Colonic mucosa (tissue), 4 donors: ENCODE data around the gene SMIM3. TPM values are rescaled to one million over a fixed set of nuclear protein-coding genes. Genes with fewer than 3 reads are reported as not detected.

ENCODE experiments used
- DNase-seq: peaks from one replicate; pipeline ENCODE4 v3.0.0-alpha.2; 2020
- H3K27ac ChIP-seq: fragments of 200-600 bp; one replicate; pipeline ENCODE4 v1.8.0; 2021
- H3K27me3 ChIP-seq: fragments of 200-600 bp; one replicate; pipeline ENCODE4 v1.8.0; 2021
- H3K36me3 ChIP-seq: fragments of 200-600 bp; one replicate; pipeline ENCODE4 v1.8.0; 2021
- H3K4me1 ChIP-seq: fragments of 200-600 bp; one replicate; pipeline ENCODE4 v1.8.0; 2021; ENCODE audit warnings: mild to moderate bottlenecking
- H3K4me3 ChIP-seq: fragments of 200-600 bp; one replicate; pipeline ENCODE4 v1.8.0; 2021
- H3K9ac ChIP-seq, 2 donors: one replicate each; pipeline ENCODE4 v1.7.0; 2013; ENCODE audit warnings: control low read depth in 2 of 2, low read depth in 2 of 2, low read length in 2 of 2
- H3K9me3 ChIP-seq: fragments of 200-600 bp; one replicate; pipeline ENCODE4 v1.8.0; 2021
- CTCF ChIP-seq: fragments of 200-600 bp; IDR thresholded peaks from one replicate; pipeline ENCODE4 v1.8.0; 2022; ENCODE audit warnings: antibody characterized with exemption, mild to moderate bottlenecking
- intact Hi-C: fragments of 100-400 bp; cut with DNase I; formaldehyde crosslinking; loops from one replicate; pipeline ENCODE4 v1.14.1; 2022
- total RNA-seq, 2 donors: library from RNA; stranded (reverse); fragmentation: NEBNext Ultra II Directional in 1 of 2; extraction: Animal tissue kit (Norgen Biotek cat#: 25700) in 1 of 2; gene quantifications; one replicate each; pipeline ENCODE4 v1.2.1, GENCODE V29; 2021
- donor health status: healthy.
- donor health status: DM: no; HTN: no; CAD: no.
- donor health status: DM: no; HTN: no; CAD: no.

SMIM3 gene
- total RNA-seq, 2 donors from 2014 or later = 10.1 to 12.6 TPM

- H3K27me3 ChIP-seq = no peaks in the 10 kb centered on the region
- no peak for DNase-seq
- H3K4me3 ChIP-seq = no peak overlapping the region
- H3K4me1 ChIP-seq = no peaks in the 10 kb centered on the region
- no peak overlapping the region for H3K9ac ChIP-seq
- no peak for TF ChIP-seq CTCF
- no peak overlapping the region for H3K27ac ChIP-seq
- intact Hi-C loops = no loop called here
- no peaks in the 10 kb centered on the region for H3K9me3 ChIP-seq
- H3K36me3 ChIP-seq = no peaks in the 10 kb centered on the region
Observed at GRCh38 chr5:150766251-150766650, 12.3 kb upstream of the SMIM3 start.

GRCh38 chr5:150771034-150771795, 7.3 kb upstream of the SMIM3 start:
- H3K27me3 ChIP-seq = no peaks in the 10 kb centered on the region
- H3K4me3 ChIP-seq = no peak overlapping the region
- no peak overlapping the region for H3K27ac ChIP-seq
- H3K9ac ChIP-seq = no peak overlapping the region
- no peaks in the 10 kb centered on the region for H3K36me3 ChIP-seq
- no peaks in the 10 kb centered on the region for H3K4me1 ChIP-seq
- intact Hi-C loops = no loop called here
- H3K9me3 ChIP-seq = no peaks in the 10 kb centered on the region
- TF ChIP-seq CTCF = no peak
- no peak for DNase-seq

- no peaks in the 10 kb centered on the region for H3K9me3 ChIP-seq
- H3K9ac ChIP-seq = no peak overlapping the region
- no peaks in the 10 kb centered on the region for H3K27me3 ChIP-seq
- H3K36me3 ChIP-seq = no peaks in the 10 kb centered on the region
- H3K4me3 ChIP-seq = no peak overlapping the region
- intact Hi-C loops = no loop called here
- no peak for TF ChIP-seq CTCF
- peaks cover 5% of the 10 kb centered on the region for H3K4me1 ChIP-seq
- no peak overlapping the region for H3K27ac ChIP-seq
- no peak for DNase-seq
Observed at GRCh38 chr5:150774145-150774544, 4.4 kb upstream of the SMIM3 start.

- Histone ChIP-seq H3K27me3 (no peaks in the 10 kb centered on the region), H3K27ac (peak overlapping the region; percentile 82), H3K36me3 (no peaks in the 10 kb centered on the region), H3K4me1 (peaks cover 27% of the 10 kb centered on the region), H3K9me3 (no peaks in the 10 kb centered on the region), H3K9ac (peak overlapping the region in 1 of 2 donors; percentile 88), H3K4me3 (peak overlapping the region; percentile 67)
- TF ChIP-seq CTCF = no peak
- DNase-seq = no peak
- intact Hi-C loops = loop anchor here (5.0 kb wide), 1 partner anchor 75 kb away; the partner anchor contains the start of gene RBM22
Observed at GRCh38 chr5:150777685-150778084, 872 bp upstream of the SMIM3 start.

GRCh38 chr5:150778088-150778516, 455 bp upstream of the SMIM3 start:
- Histone ChIP-seq H3K36me3 (no peaks in the 10 kb centered on the region), H3K4me3 (peak overlapping the region; percentile 67), H3K9me3 (no peaks in the 10 kb centered on the region), H3K4me1 (peaks cover 32% of the 10 kb centered on the region), H3K27me3 (no peaks in the 10 kb centered on the region), H3K27ac (peak overlapping the region; percentile 82), H3K9ac (peak overlapping the region; percentile 88 to 92)
- intact Hi-C loops = loop anchor here (5.0 kb wide), 1 partner anchor 76 kb away; the partner anchor contains the start of gene RBM22
- TF ChIP-seq CTCF = no peak
- peak; percentile 30 for DNase-seq
